ENCODE data around the gene PACSIN3.

DNA sequence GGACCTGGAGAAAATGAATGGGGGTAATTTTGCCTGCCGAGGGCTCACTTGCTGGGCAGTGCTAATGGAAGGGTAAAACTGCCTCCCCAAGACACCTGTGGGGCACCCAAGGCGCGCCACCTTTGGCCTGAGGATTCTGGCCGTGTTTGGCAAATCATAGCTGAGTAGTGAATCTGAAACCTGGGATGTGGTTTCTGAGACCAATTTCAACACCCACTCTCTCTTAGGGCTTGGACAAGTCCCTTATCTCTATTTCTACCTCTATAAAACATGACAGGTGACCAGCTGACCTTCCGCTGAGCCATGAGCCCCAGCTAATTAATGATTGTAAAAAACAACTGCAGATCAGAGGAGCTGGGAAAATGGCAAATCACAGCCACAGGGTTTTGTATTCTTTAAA, 1.5 kb upstream of the PACSIN3 start:
- TF ChIP-seq CTCF (IDR thresholded peaks at IDR 0.05; ENCODE audit: low read length) (no peak), EZH2 (IDR thresholded peaks at IDR 0.05; ENCODE audit: borderline replicate concordance, low read length) (no peak)

Data from OCI-LY1 (cell line).